SH-SY5Y (cell line): ENCODE data around the gene WIPF1.

Source experiments
- GATA2 ChIP-seq: IDR thresholded peaks from 2 replicates; pipeline ENCODE4 v1.6.1; 2011; ENCODE audit warnings: mild to moderate bottlenecking, low read depth, low read length
- GATA3 ChIP-seq: IDR thresholded peaks from 2 replicates; pipeline ENCODE4 v1.6.1; 2011; ENCODE audit warnings: low read depth, mild to moderate bottlenecking, low read length, moderate library complexity

GRCh38 chr2:174586418-174587295 lies 10.9 kb downstream of the WIPF1 start:
- TF ChIP-seq GATA2 (no peak), GATA3 (no peak)
